Subcutaneous adipose tissue (tissue), 4 donors: ENCODE data around the gene RAB44. TPM values are rescaled to one million over a fixed set of nuclear protein-coding genes. Genes with fewer than 3 reads are reported as not detected.

Experiments
- total RNA-seq, 4 donors: library from RNA; depleted of rRNA; stranded (reverse); fragments of >200 nt; gene quantifications; one replicate each; pipeline ENCODE4 v1.1.0, GENCODE V29; 2016
- TF ChIP-seq, protein P1 (sequence below): fragments of 450-650 bp; IDR thresholded peaks from one replicate; pipeline ENCODE4 v1.5.1; 2016; ENCODE audit warnings: low read depth, mild to moderate bottlenecking, control low read depth, antibody characterized with exemption, moderate library complexity

Gene RAB44
- total RNA-seq, 4 donors from 2014 or later = 0.51 to 1.3 (median 0.82) TPM; not detected in 1

DNA sequence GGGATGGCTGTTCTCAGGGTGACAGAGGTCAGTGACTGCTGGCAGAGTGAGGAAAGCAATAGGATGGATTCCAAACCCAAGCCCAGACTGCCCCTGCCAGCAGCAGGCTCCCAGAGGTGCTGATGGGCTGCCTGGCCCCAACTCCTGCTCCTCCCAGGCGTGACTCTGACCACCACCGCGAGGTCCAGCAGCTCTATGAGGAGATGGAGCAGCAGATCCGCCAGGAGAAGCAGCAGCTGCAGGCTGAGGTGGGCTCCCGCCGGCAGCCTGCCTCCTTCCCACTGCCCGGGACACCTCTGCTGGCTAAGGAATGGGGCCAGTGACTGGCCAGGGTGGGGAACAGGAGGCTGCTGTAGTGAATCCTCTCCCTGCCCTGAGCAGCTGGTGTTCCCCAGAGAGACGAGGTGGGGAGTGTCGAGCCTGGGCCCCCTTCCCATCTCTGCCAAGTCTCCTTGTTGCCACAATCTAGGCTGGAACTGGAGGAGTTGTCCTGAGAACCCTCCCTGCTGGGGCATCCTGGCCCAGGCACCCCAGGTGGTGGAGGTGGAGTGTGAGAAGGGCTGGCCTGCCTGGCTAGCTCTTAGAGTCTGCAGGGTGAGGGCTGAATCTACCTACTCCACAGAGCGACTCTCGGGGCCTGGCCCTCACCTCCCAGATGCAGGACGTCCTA is 20.4 kb downstream of the RAB44 start:
- TF ChIP-seq, protein P1, sequence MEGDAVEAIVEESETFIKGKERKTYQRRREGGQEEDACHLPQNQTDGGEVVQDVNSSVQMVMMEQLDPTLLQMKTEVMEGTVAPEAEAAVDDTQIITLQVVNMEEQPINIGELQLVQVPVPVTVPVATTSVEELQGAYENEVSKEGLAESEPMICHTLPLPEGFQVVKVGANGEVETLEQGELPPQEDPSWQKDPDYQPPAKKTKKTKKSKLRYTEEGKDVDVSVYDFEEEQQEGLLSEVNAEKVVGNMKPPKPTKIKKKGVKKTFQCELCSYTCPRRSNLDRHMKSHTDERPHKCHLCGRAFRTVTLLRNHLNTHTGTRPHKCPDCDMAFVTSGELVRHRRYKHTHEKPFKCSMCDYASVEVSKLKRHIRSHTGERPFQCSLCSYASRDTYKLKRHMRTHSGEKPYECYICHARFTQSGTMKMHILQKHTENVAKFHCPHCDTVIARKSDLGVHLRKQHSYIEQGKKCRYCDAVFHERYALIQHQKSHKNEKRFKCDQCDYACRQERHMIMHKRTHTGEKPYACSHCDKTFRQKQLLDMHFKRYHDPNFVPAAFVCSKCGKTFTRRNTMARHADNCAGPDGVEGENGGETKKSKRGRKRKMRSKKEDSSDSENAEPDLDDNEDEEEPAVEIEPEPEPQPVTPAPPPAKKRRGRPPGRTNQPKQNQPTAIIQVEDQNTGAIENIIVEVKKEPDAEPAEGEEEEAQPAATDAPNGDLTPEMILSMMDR = no peak

DNA sequence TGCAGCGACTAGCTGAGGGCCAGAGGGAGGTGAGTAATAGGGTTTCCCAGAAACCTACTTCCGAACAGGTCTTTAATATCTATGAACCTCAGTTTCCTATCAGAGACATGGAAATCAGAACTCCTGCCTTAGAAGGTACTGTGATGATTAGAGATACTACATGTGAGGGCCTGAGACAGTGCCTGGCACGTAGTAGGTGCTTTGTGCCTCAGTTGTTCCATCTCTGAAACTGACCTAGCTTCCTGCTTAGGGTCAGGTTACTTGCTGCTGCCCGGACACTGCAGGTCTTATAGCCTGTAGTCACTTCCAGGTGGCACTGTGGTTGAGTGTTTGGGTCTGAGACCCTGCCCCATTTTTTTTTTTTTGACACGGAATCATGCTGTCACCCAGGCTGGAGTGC is 20.9 kb downstream of the RAB44 start:
- TF ChIP-seq, protein P1 = no peak

DNA sequence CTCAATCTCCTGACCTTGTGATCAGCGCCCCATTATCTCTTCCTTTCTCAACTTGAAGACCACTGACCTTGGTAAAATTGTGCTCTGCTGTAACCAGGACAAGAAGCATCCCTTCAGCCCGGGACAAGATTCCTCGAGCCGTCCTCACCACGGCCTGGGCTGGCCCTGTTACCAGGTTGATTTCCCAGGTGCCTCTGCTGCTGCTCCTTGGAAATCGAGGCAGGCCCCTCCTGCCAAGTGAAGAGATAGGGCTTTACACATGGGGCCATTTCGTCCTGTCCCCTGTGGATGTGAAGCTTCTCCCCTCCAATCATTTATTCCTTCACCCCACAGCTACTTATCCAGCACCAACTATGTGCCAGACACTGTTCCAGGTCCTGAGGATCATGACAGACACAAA is 21.5 kb downstream of the RAB44 start:
- TF ChIP-seq, protein P1 = no peak

DNA sequence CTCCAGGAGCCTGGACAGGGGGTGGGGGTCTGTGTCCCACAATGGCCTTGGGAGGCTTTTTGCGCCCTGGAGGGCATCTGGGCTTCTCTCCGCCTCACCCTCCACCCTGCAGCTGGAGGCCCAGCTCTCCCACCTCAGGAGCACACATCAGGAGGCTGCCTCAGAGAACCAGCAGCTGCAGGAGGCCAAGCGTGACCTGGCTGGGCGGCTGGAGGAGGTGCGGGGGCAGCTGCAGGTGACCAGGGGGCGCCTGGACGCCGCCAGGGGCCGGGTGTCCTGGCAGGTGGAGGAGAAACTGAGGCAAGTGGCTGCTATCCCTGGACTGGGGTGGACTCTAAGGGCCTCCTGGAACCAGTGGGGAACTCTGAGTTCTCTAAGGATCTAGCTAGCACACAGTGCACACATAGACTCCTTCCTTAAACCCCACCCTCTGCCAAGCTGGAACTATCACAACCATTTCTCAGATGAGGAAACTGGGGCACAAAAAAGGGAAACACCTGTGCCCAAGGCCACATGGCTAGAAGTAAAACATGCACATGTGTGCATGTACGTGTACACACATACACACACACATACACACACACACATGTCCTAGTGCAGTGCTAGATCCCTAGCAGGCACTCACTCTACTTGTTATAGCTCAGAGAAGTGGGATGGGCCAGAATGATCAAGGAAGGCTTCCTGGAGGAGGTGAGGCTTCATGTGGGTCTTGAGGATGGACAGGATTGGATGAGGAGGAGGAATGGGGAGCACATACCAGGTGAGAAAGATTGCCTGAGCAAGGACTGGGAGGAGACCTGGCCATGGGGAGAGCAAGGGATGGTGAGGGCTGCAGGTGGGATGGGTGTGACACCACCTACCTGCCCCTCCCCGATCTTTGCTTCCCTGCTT is 22.9 kb downstream of the RAB44 start:
- TF ChIP-seq, protein P1 = no peak

DNA sequence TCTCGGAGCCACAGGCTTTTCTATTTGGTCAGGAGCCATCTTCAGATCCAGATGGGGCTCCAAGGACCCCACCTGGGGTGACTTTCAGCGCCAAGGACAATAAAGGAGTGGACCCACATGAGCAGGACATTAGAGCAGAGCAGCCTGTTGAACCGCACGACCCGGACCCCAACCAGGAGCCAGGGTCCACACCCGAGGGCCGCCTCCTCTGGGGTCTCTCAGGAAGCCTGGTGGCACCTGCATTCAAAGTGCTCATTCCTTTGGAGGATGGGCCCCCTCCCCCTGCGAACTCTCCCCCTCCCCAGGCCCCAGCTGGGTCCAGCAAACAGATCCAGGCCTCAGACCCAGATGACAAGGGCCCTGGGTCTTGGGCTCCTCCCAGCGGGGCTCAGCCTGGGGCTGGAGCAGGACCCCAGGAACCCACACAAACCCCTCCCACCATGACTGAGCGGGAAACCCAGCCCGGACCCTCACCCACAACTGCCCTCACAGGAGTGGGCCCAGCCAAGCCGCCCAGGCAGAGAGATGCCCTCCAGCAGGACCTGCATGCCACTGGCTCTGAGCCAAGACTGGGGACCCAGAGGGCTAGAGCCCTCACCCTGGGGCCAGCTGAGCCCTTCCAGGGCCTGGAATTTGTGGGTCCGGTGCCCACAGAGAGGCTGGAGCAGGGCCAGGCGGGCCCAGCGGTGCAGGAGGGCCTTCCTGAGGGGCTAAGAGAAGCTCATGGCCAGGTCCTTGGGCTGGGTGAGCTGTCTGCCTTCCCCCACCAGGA is 23.9 kb downstream of the RAB44 start:
- TF ChIP-seq, protein P1 = no peak

DNA sequence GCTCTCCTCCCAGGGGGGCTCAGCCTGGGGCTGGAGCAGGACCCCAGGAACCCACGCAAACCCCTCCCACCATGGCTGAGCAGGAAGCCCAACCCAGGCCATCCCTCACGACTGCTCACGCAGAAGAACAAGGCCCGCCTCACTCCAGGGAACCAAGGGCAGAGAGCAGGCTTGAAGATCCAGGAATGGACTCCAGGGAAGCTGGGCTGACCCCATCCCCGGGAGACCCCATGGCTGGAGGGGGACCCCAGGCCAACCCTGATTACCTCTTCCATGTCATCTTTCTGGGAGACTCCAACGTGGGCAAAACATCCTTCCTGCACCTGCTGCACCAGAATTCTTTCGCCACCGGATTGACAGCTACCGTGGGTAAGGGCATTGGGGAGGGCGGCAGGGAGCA is 24.7 kb downstream of the RAB44 start:
- TF ChIP-seq, protein P1 = no peak

DNA sequence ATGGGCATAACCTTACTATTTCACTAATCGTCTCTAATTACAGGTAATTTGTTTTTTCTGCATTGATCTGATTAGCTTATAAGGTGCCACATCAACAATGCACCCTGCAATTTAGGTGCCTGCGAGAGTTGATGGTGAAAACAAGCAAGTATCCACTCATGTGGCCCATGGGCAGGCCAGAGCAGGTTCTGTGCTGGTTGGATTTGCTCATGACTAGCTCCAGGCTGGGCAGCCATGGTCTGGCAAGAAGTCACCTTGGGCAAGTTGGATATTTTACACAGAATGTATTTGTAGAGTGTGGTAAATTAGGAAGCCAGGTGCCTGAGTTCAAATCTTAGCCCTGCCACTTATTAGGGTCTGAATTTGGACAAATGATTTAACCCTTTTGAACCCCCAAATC is 25.3 kb downstream of the RAB44 start:
- TF ChIP-seq, protein P1 = no peak
